MG63 (cell line): ENCODE results near the gene RUFY2. TPM values are rescaled to one million over a fixed set of nuclear protein-coding genes. Genes with fewer than 3 reads are reported as not detected.
A peak's percentile ranks its signal among the peaks of the same experiment; 100 is the strongest.

ENCODE experiments used
- DNase-seq: peaks from one replicate; pipeline ENCODE4 v3.0.0-alpha.2; 2020
- H3K27me3 ChIP-seq: fragments of 250-450 bp; sonication (Bioruptor Pico); 2 replicates; pipeline ENCODE4 v1.5.1; 2020; ENCODE audit warnings: mild to moderate bottlenecking, moderate library complexity
- H3K36me3 ChIP-seq: fragments of 250-450 bp; sonication (Bioruptor Pico); 2 replicates; pipeline ENCODE4 v1.5.1; 2020; ENCODE audit warnings: mild to moderate bottlenecking, moderate library complexity
- H3K4me3 ChIP-seq: fragments of 250-450 bp; sonication (Bioruptor Pico); 2 replicates; pipeline ENCODE4 v1.5.1; 2020; ENCODE audit warnings: mild to moderate bottlenecking, moderate library complexity
- H3K9me3 ChIP-seq: fragments of 250-450 bp; sonication (Bioruptor Pico); 2 replicates; pipeline ENCODE4 v1.5.1; 2020; ENCODE audit warnings: mild to moderate bottlenecking, moderate library complexity
- total RNA-seq: library from RNA; depleted of rRNA; stranded (reverse); fragments of >200 nt; shearing (Covaris generic); gene quantifications from 2 replicates; pipeline ENCODE4 v1.2.3, GENCODE V29; 2014; ENCODE audit warnings: low replicate concordance

RUFY2 gene
- total RNA-seq, 1 experiment from 2014 or later: 8.4 TPM

DNA sequence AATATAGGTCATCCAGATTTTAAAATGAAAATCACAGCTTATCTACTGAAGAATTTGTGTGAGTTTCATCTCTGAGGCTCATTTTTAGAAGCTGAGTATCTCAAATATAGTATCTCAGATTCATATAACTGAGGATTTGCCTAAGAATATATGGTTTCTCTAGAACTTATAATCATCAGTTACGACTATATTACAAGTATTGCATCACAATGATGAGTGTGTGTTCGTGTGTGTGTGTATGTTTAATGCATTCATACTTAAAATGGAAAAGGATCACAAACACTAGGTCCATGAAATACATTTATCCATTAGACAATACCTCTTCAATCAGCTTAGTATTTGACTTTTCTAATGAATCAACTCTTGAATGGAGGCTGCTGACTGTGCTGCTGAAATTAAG lies 21.3 kb downstream of the RUFY2 start:
- Histone ChIP-seq H3K9me3 (no peaks in the 10 kb centered on the region), H3K36me3 (peaks cover 53% of the 10 kb centered on the region), H3K4me3 (no peak overlapping the region), H3K27me3 (no peaks in the 10 kb centered on the region)
- no peak for DNase-seq

DNA sequence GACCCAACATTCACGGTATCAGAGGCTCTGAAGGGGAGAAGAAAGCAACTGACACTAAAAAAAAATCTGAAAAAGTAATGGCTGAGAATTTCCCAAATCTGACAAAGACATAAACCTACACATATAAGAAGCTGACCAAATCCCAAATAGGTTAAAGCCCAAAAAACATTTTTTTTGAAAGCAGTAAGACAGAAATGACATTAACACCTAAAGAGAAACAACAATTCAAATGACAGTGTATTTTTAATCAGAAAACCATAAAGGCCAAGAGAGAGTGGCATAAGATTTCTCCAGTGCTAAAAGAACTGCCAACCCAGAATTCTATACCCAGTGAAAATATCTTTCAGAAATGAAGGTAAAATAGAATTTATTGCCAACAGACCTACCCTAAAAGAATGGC lies 35.5 kb downstream of the RUFY2 start:
- no peak for DNase-seq
- Histone ChIP-seq H3K4me3 (no peak overlapping the region), H3K36me3 (peaks cover 51% of the 10 kb centered on the region), H3K27me3 (no peaks in the 10 kb centered on the region), H3K9me3 (peaks cover 19% of the 10 kb centered on the region)

DNA sequence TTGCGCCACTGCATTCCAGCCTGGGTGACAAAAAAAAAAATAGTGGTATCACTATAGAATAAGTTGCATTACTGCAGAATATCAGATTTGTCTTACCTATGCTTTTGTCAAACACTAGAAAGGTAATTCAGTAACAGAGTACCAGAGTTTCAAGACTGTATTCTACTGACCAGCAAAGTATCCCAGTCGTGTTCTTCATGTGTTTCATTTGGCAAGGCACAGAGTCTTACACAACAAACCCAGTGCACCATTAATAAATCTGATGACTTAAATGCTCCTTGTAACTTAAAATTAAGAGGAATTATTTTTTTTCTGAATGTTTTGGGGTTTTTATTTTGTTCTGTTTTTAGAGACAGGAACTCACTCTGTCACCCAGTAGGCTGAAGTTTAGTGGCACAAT lies 40.0 kb downstream of the RUFY2 start:
- Histone ChIP-seq H3K36me3 (peaks cover 38% of the 10 kb centered on the region), H3K27me3 (no peaks in the 10 kb centered on the region), H3K4me3 (no peak overlapping the region), H3K9me3 (peaks cover 5% of the 10 kb centered on the region)
- DNase-seq: no peak

DNA sequence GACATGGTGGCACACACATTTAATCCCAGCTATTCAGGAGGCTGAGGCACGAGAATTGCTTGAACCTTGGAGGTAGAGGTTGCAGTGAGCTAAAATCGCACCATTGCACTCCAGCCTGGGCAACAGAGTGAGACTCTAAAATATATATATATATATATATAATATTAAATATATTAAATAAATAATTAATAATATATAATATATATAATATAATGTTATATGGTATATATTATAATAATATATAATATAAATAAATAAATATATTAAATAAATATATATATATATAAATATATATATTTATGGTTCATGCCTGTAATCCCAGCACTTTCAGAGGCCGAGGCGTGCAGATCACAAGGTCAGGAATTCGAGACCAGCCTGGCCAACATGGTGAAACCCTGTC lies 40.5 kb downstream of the RUFY2 start:
- Histone ChIP-seq H3K4me3 (no peak overlapping the region), H3K36me3 (peaks cover 36% of the 10 kb centered on the region), H3K27me3 (no peaks in the 10 kb centered on the region), H3K9me3 (0 out of 2 replicates have a peak, but pooled peaks cover under 1% of the 10 kb centered on the region)
- no peak for DNase-seq

DNA sequence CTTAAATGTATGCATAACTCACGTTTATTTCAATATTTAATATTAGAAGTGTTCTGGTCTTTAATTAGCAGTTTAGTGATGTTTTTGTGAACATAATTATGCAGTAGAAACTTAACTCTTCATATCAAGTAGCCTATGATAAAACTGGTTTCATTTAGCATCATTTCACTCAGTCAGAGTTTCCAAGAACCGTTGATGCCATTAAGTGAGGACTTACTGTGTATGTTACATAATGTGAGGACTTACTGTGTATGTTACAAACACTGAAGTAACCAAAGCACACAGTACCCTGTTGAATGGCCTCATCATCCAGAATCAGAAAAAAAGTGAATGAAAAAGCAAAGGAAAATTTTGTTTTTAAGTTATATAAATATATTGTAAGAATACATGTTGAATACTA lies 41.5 kb downstream of the RUFY2 start:
- Histone ChIP-seq H3K27me3 (no peaks in the 10 kb centered on the region), H3K4me3 (no peak overlapping the region), H3K36me3 (peaks cover 39% of the 10 kb centered on the region)

DNA sequence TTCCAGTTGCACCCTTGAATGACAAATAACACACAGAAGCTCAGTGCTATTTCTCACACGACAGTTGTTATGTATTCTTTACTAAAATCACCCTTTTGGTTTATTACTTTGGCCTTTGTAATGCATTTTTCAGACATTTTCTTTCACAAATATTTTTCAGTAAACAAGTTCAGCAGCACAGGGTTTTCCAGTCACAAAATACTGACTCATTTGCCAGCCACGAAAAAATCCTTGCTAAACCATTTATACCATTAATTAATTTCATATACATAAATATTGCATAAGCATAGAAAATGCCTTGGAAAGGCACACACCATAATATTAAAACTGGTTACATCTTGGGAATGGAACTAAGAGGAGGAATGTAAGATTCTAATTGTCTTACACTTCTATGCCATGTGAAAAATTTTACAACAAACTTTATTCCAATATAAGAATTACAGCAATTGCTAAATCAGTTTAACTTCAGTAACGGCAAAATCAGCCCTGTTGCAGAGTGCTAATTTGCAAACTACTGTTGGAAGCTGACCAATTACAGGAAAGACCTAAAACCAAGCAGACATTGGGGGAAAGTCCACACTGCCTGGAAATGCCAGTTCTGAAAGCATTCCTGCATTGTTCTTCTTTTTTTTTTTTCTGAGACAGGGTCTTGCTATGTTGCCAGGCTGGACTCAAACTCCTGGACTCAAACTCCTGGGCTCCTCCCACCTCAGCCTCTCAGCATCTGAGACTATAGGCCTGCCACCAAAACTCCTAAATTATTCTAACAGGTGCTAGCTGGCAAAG lies 42.8 kb downstream of the RUFY2 start:
- H3K36me3 ChIP-seq: peaks cover 37% of the 10 kb centered on the region
- DNase-seq: no peak
- H3K27me3 ChIP-seq: no peaks in the 10 kb centered on the region
- H3K9me3 ChIP-seq: no peaks in the 10 kb centered on the region
- H3K4me3 ChIP-seq: no peak overlapping the region

More for the DNA sequence above, 41.5 kb downstream of the RUFY2 start:
- H3K9me3 ChIP-seq: no peaks in the 10 kb centered on the region
- no peak for DNase-seq

DNA sequence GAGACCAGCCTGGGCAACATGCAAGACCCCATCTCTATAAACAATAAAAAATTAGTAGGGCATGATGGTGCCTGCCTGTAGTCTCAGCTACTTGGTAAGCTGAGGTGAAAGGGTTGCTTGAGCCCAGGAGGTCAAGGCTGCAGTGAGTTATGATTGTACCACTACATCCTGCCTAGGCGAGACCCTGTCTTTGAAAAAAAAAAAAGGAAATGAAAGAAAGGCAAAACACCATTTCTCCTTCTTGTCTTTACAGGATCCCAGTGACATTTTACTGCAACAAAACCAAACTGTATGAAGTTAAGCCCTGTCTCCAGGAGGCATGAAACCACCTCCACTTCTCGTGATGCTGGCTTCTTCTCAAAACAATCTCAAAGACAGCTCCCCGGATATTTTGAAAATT lies 44.5 kb downstream of the RUFY2 start:
- H3K9me3 ChIP-seq: no peaks in the 10 kb centered on the region
- no peak for DNase-seq
- no peaks in the 10 kb centered on the region for H3K27me3 ChIP-seq
- H3K36me3 ChIP-seq: peaks cover 36% of the 10 kb centered on the region
- H3K4me3 ChIP-seq: no peak overlapping the region

DNA sequence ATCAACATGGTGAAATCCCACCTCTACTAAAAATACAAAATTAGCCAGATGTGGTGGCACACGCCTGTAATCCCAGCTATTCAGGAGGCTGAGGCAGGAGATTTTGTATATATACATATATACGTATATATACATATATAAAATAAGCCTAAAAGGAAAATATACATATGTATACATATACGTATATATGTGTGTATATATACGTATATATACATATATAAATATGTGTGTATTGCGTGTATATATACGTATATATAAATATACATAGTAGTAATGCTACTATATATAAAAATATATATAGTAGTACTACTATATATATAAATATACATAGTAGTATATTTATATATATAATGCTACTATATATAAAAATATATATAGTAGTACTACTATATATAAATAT lies 47.9 kb downstream of the RUFY2 start:
- H3K36me3 ChIP-seq: peaks cover 36% of the 10 kb centered on the region
- H3K4me3 ChIP-seq: no peak overlapping the region
- H3K9me3 ChIP-seq: no peaks in the 10 kb centered on the region

DNA sequence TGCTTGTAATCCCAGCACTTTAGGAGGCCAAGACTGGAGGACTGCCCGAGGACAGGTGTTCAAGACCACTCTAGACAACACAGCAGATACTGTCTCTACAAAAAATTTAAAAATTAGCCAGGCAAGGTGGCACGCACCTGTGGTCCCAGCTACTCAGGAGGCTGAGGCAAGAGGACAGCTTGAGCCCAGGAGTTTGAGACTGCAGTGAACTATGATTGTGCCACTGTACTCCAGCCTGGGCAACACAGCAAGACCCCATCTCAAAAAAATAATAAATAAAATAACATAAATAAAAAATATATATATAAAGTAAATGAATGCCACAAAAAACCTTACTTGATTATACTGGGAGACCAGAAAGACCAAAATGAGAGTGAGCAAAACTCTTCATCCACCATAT lies 53.5 kb downstream of the RUFY2 start:
- no peak for DNase-seq
- Histone ChIP-seq H3K4me3 (no peak overlapping the region), H3K27me3 (no peaks in the 10 kb centered on the region), H3K9me3 (no peaks in the 10 kb centered on the region), H3K36me3 (peaks cover 27% of the 10 kb centered on the region)

More for the DNA sequence above, 47.9 kb downstream of the RUFY2 start:
- DNase-seq: no peak
- H3K27me3 ChIP-seq: no peaks in the 10 kb centered on the region

DNA sequence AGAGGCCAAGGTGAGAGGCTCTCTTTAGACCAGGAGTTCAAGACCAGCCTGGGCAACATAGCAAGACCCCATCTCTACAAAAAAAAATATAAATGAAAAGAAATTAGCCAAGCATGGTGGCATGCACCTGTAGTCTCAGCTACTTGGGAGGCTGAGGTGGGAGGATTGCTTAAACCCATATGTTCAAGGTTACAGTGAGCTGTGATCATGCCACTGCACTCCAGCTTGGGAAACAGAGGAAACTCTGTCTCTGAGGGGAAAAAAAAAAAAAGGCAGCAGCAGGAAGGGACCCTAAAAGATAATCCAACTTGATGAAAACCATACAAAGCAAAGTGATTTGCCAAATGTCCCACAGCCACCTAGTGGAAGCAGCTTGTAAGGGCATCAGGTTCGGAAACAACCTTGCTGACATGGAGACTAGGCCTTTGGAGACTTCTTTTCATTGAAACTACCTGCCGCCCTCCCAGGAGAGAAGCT lies 58.8 kb downstream of the RUFY2 start:
- peaks cover 48% of the 10 kb centered on the region for H3K36me3 ChIP-seq
- H3K27me3 ChIP-seq: no peaks in the 10 kb centered on the region
- peak; percentile 20 for DNase-seq
- H3K4me3 ChIP-seq: no peak overlapping the region
- H3K9me3 ChIP-seq: no peaks in the 10 kb centered on the region

DNA sequence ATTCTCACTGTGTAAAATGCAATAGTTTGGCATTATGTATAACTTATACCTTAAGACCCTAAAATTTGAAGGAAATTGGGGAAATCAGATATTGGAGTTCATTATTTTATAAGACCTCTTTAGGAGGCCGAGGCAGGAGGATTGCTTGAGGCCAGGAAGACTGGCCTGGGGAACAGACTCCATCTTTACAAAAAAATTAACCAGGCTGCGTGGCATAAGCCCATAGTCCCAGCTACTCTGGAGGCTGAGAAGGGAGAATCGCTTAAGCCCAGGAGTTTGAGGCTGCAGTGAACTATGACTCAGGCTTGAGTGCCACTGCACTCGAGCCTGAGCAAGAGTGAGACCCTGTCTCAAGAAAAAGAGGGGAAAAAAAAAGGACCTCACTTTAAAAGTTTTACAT lies 60.3 kb downstream of the RUFY2 start:
- DNase-seq: no peak
- peaks cover 60% of the 10 kb centered on the region for H3K36me3 ChIP-seq
- H3K9me3 ChIP-seq: no peaks in the 10 kb centered on the region
- H3K4me3 ChIP-seq: no peak overlapping the region
- no peaks in the 10 kb centered on the region for H3K27me3 ChIP-seq

DNA sequence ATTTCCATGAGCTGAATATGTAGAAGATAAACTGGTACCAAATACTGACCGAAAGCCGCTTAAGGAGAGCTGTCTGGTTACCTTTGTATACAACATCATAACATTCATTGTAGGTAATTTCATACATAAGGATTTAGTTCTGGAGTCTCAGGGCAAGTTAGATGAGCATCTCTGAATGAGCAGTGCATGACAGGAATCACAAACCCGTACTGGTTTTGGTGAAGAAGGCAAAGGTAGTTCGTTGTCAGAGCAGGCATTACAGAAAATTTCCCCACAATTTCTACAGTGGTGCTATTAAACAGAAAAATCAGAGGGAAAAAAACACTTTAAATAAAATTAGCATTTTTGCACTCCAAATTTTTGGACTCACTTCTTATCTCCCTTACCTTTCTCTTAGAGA lies 61.5 kb downstream of the RUFY2 start:
- Histone ChIP-seq H3K36me3 (peaks cover 71% of the 10 kb centered on the region), H3K9me3 (no peaks in the 10 kb centered on the region)
- DNase-seq: no peak

DNA sequence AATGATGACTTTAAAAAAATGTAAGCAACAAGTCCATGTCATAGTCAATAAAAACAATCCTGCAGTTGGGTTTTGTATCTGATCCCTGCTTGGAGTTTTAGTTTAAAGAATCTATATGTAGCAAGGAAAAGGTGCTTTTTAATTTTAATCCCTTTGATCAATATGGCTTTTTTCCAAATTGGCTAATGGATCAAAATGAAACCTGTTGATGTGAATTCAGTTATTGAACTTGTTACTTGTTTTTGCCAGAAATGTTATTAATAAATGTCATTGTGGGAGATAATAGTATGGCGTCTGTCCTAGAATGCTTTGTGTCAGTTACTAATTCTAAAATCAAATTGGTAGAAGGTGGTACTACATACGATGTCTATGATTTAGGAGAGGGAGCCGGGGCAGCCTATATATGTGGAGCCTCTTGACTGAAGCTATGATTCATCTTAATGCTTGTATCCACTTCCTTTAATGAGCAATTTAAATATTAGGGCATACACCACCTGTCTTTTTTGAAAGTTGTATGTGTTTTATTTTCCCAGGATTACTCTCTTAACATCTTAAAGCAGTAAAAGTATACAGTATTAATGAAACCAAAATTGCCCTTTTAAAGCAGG lies 64.1 kb downstream of the RUFY2 start:
- peaks cover 87% of the 10 kb centered on the region for H3K36me3 ChIP-seq
- H3K4me3 ChIP-seq: no peak overlapping the region
- DNase-seq: no peak
- H3K27me3 ChIP-seq: no peaks in the 10 kb centered on the region
- no peaks in the 10 kb centered on the region for H3K9me3 ChIP-seq

More for the DNA sequence above, 61.5 kb downstream of the RUFY2 start:
- Histone ChIP-seq H3K27me3 (no peaks in the 10 kb centered on the region), H3K4me3 (no peak overlapping the region)

DNA sequence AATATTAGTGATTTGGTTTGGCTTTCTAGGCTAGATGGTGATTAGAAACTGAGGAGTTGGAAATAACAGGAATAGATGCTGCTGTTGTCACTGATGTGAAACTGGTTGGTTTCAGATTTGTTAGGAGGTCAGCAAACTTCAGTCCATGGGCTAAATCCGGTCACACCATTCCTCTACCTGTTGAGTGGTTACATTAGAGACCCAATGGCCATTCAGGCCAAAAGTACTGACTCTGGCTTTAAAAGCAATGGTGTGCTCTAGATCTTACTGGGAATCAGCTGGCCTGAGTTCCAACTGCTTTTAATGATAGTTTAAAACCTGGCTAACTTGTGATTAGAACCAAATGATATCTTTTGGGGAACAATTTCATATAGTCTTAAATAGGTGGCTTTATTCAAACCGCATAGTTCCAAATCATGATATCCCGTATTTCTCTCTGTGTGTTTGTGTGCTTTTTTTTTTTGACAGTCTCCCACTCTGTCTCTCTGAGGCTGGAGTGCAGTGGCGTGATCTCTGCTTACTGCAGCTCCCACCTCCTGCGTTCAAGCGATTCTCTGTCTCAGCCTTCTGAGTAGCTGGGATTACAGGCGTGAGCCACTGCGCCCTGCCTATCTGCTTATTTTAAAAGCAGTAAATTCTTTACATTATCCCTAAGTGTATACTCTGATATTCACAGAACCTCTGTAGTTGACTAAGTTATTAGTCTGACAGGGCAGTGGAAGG lies 66.6 kb downstream of the RUFY2 start:
- peaks cover 100% of the 10 kb centered on the region for H3K36me3 ChIP-seq
- H3K4me3 ChIP-seq: no peak overlapping the region
- no peaks in the 10 kb centered on the region for H3K9me3 ChIP-seq
- DNase-seq: no peak
- no peaks in the 10 kb centered on the region for H3K27me3 ChIP-seq

DNA sequence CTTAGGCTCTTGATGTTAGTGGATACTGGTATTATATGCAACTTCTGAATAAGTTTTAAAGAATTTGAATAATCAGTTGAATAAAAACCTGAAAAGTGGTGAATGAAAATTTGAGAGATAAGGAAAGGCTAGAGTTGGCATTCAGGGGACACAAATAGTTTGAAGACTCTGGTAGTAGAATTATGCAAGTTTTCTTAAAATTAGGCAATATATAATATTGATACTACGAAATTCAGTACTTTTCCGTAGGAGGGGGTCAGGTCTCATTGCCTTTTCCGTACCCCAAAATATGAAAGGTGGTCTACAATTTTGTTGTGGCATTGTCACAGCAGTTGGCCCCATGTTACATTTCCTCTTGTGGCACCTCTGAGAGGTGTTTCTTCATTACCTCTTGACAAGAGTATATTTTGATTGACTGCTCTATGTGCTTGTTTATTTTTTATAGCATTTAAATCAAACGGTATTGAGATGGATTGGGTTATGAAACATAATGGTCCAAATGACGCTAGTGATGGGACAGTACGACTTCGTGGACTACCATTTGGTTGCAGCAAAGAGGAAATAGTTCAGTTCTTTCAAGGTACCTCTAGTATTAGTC lies 70.2 kb downstream of the RUFY2 start:
- peak overlapping the region; percentile 93 for H3K4me3 ChIP-seq
- no peaks in the 10 kb centered on the region for H3K27me3 ChIP-seq
- H3K9me3 ChIP-seq: no peaks in the 10 kb centered on the region
- DNase-seq: no peak
- peaks cover 95% of the 10 kb centered on the region for H3K36me3 ChIP-seq

DNA sequence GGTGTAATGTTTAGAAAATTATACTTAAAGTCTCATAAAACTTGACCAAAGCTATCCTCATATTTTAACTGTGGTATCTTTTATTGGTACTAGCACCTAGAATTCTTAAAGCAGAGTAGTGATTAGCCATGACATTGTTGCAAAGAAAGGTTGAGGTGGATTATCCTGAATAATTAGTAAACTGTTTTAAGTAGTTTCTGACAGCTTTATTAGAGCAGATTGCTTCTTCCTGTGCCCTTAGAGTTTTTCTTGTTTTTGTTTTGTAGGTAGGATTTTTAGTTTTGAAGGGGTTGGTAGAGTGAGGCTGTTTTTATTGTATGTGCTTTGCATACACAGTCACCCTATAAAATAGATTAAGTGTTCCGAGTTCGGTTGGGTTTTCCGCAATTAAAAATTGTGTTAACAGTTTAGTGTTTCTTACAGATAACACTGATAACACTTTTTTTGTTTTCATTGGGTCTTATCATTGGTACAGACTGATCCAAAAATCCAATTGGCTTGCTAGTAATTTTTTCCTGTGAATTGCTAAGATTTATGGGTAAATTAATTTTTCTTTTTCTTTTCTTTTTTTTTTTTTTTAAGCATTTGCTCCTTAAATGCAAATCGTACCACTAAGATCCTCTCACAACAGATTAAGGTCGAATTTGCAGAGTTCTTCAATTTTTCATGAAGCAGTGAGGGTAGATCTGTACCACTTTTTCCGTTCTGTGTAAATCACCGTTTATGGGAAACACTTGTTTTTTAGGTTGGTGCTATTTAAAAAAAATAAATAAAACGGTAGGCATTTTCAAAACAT lies 72.2 kb downstream of the RUFY2 start:
- peaks cover 75% of the 10 kb centered on the region for H3K36me3 ChIP-seq
- no peaks in the 10 kb centered on the region for H3K9me3 ChIP-seq
- DNase-seq: no peak
- H3K4me3 ChIP-seq: peak overlapping the region; percentile 93
- no peaks in the 10 kb centered on the region for H3K27me3 ChIP-seq
